Ovary (tissue), 9 donors: ENCODE data around the gene DAP. TPM values are rescaled to one million over a fixed set of nuclear protein-coding genes. Genes with fewer than 3 reads are reported as not detected.
"Not testable (repeated sequence)": the region's sequence is repeated elsewhere in the genome, so short reads cannot be mapped to it uniquely, and the experiment has no call there.

Experiments used
- DNase-seq, 5 donors: peaks; one replicate each; pipeline ENCODE4 v3.0.0-alpha.2; 2019 to 2020
- H3K27ac ChIP-seq, 2 donors: fragments of 200-600 bp; one replicate each; pipeline versions ENCODE4 v1.5.1 to v1.8.0; 2019 to 2022
- H3K27me3 ChIP-seq: fragments of 200-600 bp; one replicate; pipeline ENCODE4 v1.8.0; 2022
- H3K36me3 ChIP-seq: fragments of 200-600 bp; sonication (generic); one replicate; pipeline ENCODE4 v1.5.1; 2019
- H3K4me1 ChIP-seq: one replicate; pipeline ENCODE4 v1.8.1; 2013; ENCODE audit warnings: mild to moderate bottlenecking, moderate library complexity; ENCODE audit not compliant: insufficient read depth
- H3K4me3 ChIP-seq: fragments of 200-600 bp; sonication (generic); one replicate; pipeline ENCODE4 v1.5.1; 2017
- H3K9me3 ChIP-seq, 2 donors: fragments of 200-600 bp in 1 of 2; sonication (generic) in 1 of 2; one replicate each; pipeline versions ENCODE4 v1.5.1 to v1.8.1; 2013 to 2019; ENCODE audit warnings: mild to moderate bottlenecking in 1 of 2, moderate library complexity in 1 of 2
- CTCF ChIP-seq, 3 donors: fragments of 450-650 bp in 2 of 3; fragments of 200-600 bp in 1 of 3; IDR thresholded peaks; one replicate each; pipeline versions ENCODE4 v1.5.1 to v1.8.0; 2016 to 2022; ENCODE audit warnings: antibody characterized with exemption in 3 of 3, mild to moderate bottlenecking in 1 of 3
- EP300 ChIP-seq: sonication (generic); formaldehyde crosslinking; IDR thresholded peaks from one replicate; pipeline ENCODE4 v1.6.1; 2017; ENCODE audit warnings: antibody characterized with exemption
- POLR2A ChIP-seq: fragments of 450-650 bp; IDR thresholded peaks from one replicate; pipeline ENCODE4 v1.6.1; 2017; ENCODE audit warnings: antibody characterized with exemption, mild to moderate bottlenecking, moderate library complexity
- WGBS, 3 donors: extraction: QIAGEN DNeasy Blood & Tissue Kit in 1 of 3; methylation state at CpG; one replicate each; pipeline versions ENCODE4 v1.1.5 to v1.1.7; 2013 to 2017; 5-methylcytosine and 5-hydroxymethylcytosine counted together
- intact Hi-C, 4 donors: fragments of 100-400 bp; cut with DNase I; formaldehyde crosslinking; loops; one replicate each; pipeline versions ENCODE4 v1.11.0 to v1.15.1; 2022 to 2023
- polyA plus RNA-seq, 2 donors: library from polyadenylated mRNA; stranded (reverse); fragments of 200-250 nt in 1 of 2; fragments of 350-450 nt in 1 of 2; fragmentation: Illumina TruSeq in 1 of 2; extraction: RNeasy Lipid Tissue Mini Kit (QIAGEN cat#74804) in 1 of 2; gene quantifications; one replicate each; pipeline ENCODE4 v1.2.3, GENCODE V29; 2013 to 2014
- total RNA-seq, 7 donors: library from RNA; depleted of rRNA in 2 of 7; stranded (reverse); fragments of >200 nt in 2 of 7; fragmentation: NEBNext Ultra II Directional in 3 of 7; extraction: Animal tissue kit (Norgen Biotek cat#: 25700) in 3 of 7; gene quantifications; one replicate each; pipeline versions ENCODE4 v1.1.0 to v1.2.4, GENCODE V29; 2016 to 2023
- donor health status: DM: no; HTN: no; CAD: no; lungs with moderate emphysema.
- donor health status: DM: no; HTN: no; CAD: no.
- donor health status: Bipolar disorder and iron deficiency.
- donor health status: DM: yes; HTN: yes; CAD: no.
- donor health status: DM: no; HTN: no; CAD: no.
- donor health status: DM: yes; HTN: yes; CAD: no.

Gene DAP
- total and polyA plus RNA-seq, 9 donors: 32.0 to 159 (median 88.5) TPM

DNA sequence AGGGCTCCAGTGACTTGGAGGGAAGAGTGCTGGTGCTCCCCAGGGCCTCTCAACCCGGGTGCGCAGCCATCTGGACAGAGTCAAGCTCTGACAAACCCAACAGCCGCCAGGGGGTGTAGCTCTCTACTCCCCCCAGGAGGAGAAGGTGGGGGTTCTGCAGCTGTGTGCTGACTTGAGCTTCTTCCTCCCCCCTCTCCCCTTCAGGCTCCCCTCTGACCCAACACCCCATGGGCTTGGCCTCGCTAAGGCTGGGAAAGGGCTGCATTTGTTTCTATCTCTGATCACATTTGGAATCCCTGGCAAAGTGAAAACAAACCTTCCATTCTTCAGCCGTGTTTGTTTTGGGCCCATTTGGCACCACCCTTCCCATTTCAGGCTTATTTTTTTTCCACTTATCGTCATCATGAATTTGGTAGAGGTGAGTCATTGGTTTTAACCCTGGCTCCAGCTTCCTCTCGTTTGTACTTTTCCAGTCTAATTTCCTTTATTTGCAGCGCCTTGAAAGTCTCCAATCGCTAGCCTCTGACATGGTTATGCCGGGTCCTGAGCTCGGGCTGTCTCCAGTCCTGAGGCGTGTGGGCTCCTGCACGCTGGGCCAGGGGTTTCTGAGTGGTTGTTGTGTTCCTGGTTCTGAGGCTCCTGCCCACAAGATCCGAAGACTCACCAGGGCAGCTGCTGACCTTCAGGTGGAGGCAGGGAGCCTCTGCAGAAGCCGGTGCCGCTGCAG, 36.1 kb downstream of the DAP start:
- 67 to 73% (median 70%) methylated on average over 14 to 16 of the region's 16 CpGs for WGBS, 3 donors
- peaks cover 2% of the 10 kb centered on the region for H3K4me1 ChIP-seq
- no peaks in the 10 kb centered on the region for H3K27me3 ChIP-seq
- TF ChIP-seq POLR2A (no peak), EP300 (no peak), CTCF (IDR thresholded peaks at IDR 0.05) (no peak)
- no peak overlapping the region for H3K4me3 ChIP-seq
- H3K9me3 ChIP-seq: no peaks in the 10 kb centered on the region
- intact Hi-C loops: no loop called here
- DNase-seq: peak in 1 of 5 donors; percentile 23
- H3K27ac ChIP-seq: no peak overlapping the region
- no peaks in the 10 kb centered on the region for H3K36me3 ChIP-seq

- no peaks in the 10 kb centered on the region for H3K9me3 ChIP-seq
- no peaks in the 10 kb centered on the region for H3K36me3 ChIP-seq
- TF ChIP-seq CTCF (IDR thresholded peaks at IDR 0.05) (no peak), POLR2A (no peak), EP300 (no peak)
- peaks cover 2% of the 10 kb centered on the region for H3K4me1 ChIP-seq
- intact Hi-C loops: no loop called here
- 79 to 87% (median 86%) methylated on average over 1 of the region's 1 CpG for WGBS, 3 donors
- no peak overlapping the region for H3K27ac ChIP-seq
- H3K4me3 ChIP-seq: no peak overlapping the region
- no peak for DNase-seq
- no peaks in the 10 kb centered on the region for H3K27me3 ChIP-seq
Observed at GRCh38 chr5:10723514-10723913, 37.5 kb downstream of the DAP start.

DNA sequence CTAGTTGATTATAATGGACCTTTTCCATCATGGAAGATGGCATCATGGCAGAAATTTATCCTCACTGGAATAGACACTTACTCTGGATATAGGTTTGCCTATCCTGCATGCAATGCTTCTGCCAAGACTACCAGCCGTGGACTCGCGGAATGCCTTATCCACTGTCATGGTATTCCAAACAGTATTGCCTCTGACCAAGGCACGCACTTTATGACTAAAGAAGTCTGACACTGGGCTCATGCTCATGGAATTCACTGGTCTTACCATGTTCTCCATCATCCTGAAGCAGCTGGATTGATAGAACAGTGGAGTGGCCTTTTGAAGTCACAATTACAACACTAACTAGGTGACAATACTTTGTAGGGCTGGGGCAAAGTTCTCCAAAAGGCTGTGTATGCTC, 40.3 kb downstream of the DAP start:
- DNase-seq, H3K27me3 ChIP-seq, H3K4me1 ChIP-seq, H3K36me3 ChIP-seq, H3K27ac ChIP-seq, H3K4me3 ChIP-seq, H3K9me3 ChIP-seq, intact Hi-C loops: not testable (repeated sequence)
- WGBS, 3 donors: 97 to 100% (median 98%) methylated on average over 4 of the region's 4 CpGs

DNA sequence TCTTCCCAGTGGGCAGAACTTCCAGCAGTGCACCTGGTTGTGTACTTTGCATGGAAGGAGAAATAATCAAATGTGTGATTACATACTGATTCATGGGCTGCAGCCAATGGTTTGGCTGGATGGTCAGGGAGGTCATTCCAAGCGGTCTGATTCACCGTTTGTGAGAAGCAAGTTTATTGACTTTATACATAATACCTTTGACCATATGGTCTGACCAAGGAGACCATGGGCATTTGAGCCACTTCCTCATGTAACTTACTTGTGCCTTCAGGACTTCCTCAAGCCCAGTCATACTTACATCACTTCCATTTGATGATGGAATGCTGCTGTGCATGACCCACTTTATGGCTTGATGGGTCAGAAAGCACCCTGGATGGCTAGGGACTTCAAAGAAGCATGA, 41.1 kb downstream of the DAP start:
- Histone ChIP-seq H3K36me3 (no peaks in the 10 kb centered on the region), H3K4me1 (peaks cover 2% of the 10 kb centered on the region), H3K4me3 (no peak overlapping the region), H3K9me3 (no peaks in the 10 kb centered on the region), H3K27ac (no peak overlapping the region), H3K27me3 (no peaks in the 10 kb centered on the region)
- TF ChIP-seq EP300 (no peak), POLR2A (no peak), CTCF (IDR thresholded peaks at IDR 0.05) (no peak)
- no peak for DNase-seq
- intact Hi-C loops: no loop called here
- WGBS, 3 donors: 87 to 92% (median 89%) methylated on average over 2 of the region's 2 CpGs

DNA sequence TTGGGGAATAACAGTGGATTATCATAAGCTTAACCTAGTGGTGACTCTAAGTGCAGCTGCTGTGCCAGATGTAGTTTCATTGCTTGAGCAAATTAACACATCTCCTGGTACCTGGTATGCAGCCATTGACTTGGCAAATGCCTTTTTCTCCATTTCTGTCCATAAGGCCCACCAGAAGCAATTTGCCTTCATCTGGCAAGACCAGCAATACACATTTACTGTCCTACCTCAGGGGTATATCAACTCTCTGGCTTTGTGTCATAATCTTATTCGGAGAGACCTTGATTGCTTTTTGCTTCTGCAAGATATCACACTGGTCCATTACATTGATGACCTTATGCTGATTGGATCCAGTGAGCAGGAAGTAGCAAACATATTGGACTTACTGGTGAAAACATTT, 42.4 kb downstream of the DAP start:
- H3K4me3 ChIP-seq, DNase-seq, H3K36me3 ChIP-seq, H3K9me3 ChIP-seq, H3K27me3 ChIP-seq, H3K27ac ChIP-seq, H3K4me1 ChIP-seq: not testable (repeated sequence)
- 95 to 100% (median 100%) methylated on average over 1 of the region's 1 CpG for WGBS, 3 donors
- intact Hi-C loops: loop anchor here in 1 of 4 donors (1.0 kb wide), 1 partner anchor 23 kb away; no protein-coding TSS in a partner anchor

GRCh38 chr5:10716825-10717224, 44.2 kb downstream of the DAP start:
- H3K9me3 ChIP-seq, H3K27me3 ChIP-seq, intact Hi-C loops, H3K4me3 ChIP-seq, DNase-seq, H3K36me3 ChIP-seq, H3K4me1 ChIP-seq, H3K27ac ChIP-seq: not testable (repeated sequence)
- 98 to 99% (median 98%) methylated on average over 3 of the region's 3 CpGs for WGBS, 3 donors
